Renal pelvis (tissue), 12 donors: ENCODE results near the gene ACER2. TPM values are rescaled to one million over a fixed set of nuclear protein-coding genes. Genes with fewer than 3 reads are reported as not detected.
A peak's percentile ranks its signal among the peaks of the same experiment; 100 is the strongest.
"Not testable (repeated sequence)": the region's sequence is repeated elsewhere in the genome, so short reads cannot be mapped to it uniquely, and the experiment has no call there.

Source experiments
- DNase-seq: peaks from one replicate; pipeline ENCODE4 v3.0.0-alpha.2; 2013
- long read RNA-seq, 16 experiments: transcript quantifications; one replicate each; lab custom pipeline, GENCODE V29; 2026
- polyA plus RNA-seq, 3 donors: library from polyadenylated mRNA; unstranded; fragments of 120-200 nt; gene quantifications; one replicate each; pipeline ENCODE4 v1.2.1, GENCODE V29; 2013; ENCODE audit not compliant: insufficient read length in 3 of 3

ACER2 gene
- polyA plus RNA-seq: 10 to 100 TPM; 11.0 to 15.2 (median 13.9) TPM
- long read RNA-seq, donor 1, transcript ACER2-201 (6 exons, 2,238 nt): major isoform, 5 of 5 reads
- long read RNA-seq, donor 1, partial matches to known transcripts: 0 of 5 reads
- long read RNA-seq, donor 1, other reads (novel, unspliced or antisense): 0 of 5 reads
- long read RNA-seq, donor 2, partial matches to known transcripts: 0 of 1 reads
- long read RNA-seq, donor 2, other reads (novel, unspliced or antisense): 0 of 1 reads
- long read RNA-seq, donor 3, partial matches to known transcripts: 0 of 1 reads
- long read RNA-seq, donor 3, other reads (novel, unspliced or antisense): 0 of 1 reads
- long read RNA-seq, donor 4, partial matches to known transcripts: 0 of 1 reads
- long read RNA-seq, donor 4, other reads (novel, unspliced or antisense): 0 of 1 reads
- long read RNA-seq, donor 5, partial matches to known transcripts: 0 of 3 reads
- long read RNA-seq, donor 5, other reads (novel, unspliced or antisense): 0 of 3 reads
- long read RNA-seq, donor 6, partial matches to known transcripts: 0 of 2 reads
- long read RNA-seq, donor 6, other reads (novel, unspliced or antisense): 0 of 2 reads
- long read RNA-seq, donor 7, transcript ACER2-201 (6 exons, 2,238 nt): major isoform, 15 of 15 reads
- long read RNA-seq, donor 7, partial matches to known transcripts: 0 of 15 reads
- long read RNA-seq, donor 7, other reads (novel, unspliced or antisense): 0 of 15 reads
- long read RNA-seq, donor 8: 0 reads
- long read RNA-seq, donor 9: 0 reads
- long read RNA-seq, donor 10, partial matches to known transcripts: 0 of 2 reads
- long read RNA-seq, donor 10, other reads (novel, unspliced or antisense): 0 of 2 reads
- long read RNA-seq, donor 11: 0 reads
- long read RNA-seq, donor 12, transcript ACER2-201 (6 exons, 2,238 nt): major isoform, 9 of 9 reads
- long read RNA-seq, donor 12, partial matches to known transcripts: 0 of 9 reads
- long read RNA-seq, donor 12, other reads (novel, unspliced or antisense): 0 of 9 reads
- long read RNA-seq, donor 13: 0 reads
- long read RNA-seq, donor 14: 0 reads
- long read RNA-seq, donor 15, partial matches to known transcripts: 17 of 21 reads
- long read RNA-seq, donor 15, other reads (novel, unspliced or antisense): 0 of 21 reads
- long read RNA-seq, donor 16, partial matches to known transcripts: 5 of 8 reads
- long read RNA-seq, donor 16, other reads (novel, unspliced or antisense): 0 of 8 reads

GRCh38 chr9:19408693-19409400 is at the start of gene ACER2:
Gene ACER2, plus strand, starts transcription at chr9:19409009. Its CDS starts 76 bp downstream, at chr9:19409085.
- peak; percentile 90 for DNase-seq

- DNase-seq: no peak
These were observed 39.7 kb upstream of the ACER2 start for GRCh38 chr9:19369107-19369506.

GRCh38 chr9:19371942-19372341 is 36.9 kb upstream of the ACER2 start:
- no peak for DNase-seq

GRCh38 chr9:19372567-19372966 is 36.2 kb upstream of the ACER2 start:
- no peak for DNase-seq

- no peak for DNase-seq
These were observed 35.3 kb upstream of the ACER2 start for GRCh38 chr9:19373527-19373926.

- DNase-seq: no peak
These were observed 33.3 kb upstream of the ACER2 start for GRCh38 chr9:19375538-19375937.

- no peak for DNase-seq
These were observed 31.9 kb upstream of the ACER2 start for GRCh38 chr9:19376931-19377330.

- DNase-seq: no peak
These were observed 30.6 kb upstream of the ACER2 start for GRCh38 chr9:19378164-19378563.

GRCh38 chr9:19378647-19379046 is 30.2 kb upstream of the ACER2 start:
- DNase-seq: no peak

- DNase-seq: no peak
These were observed 29.5 kb upstream of the ACER2 start for GRCh38 chr9:19379283-19379682.

GRCh38 chr9:19379697-19380046 is 29.1 kb upstream of the ACER2 start:
- DNase-seq: peak; percentile 26

- peak; percentile 7 for DNase-seq
These were observed 28.1 kb upstream of the ACER2 start for GRCh38 chr9:19380826-19381075.

- no peak for DNase-seq
These were observed 27.2 kb upstream of the ACER2 start for GRCh38 chr9:19381656-19382055.

- DNase-seq: not testable (repeated sequence)
These were observed 23.6 kb upstream of the ACER2 start for GRCh38 chr9:19385212-19385611.

- DNase-seq: no peak
These were observed 22.9 kb upstream of the ACER2 start for GRCh38 chr9:19385786-19386501.

GRCh38 chr9:19386502-19387044 is 22.2 kb upstream of the ACER2 start:
- no peak for DNase-seq

GRCh38 chr9:19387317-19387716 is 21.5 kb upstream of the ACER2 start:
- no peak for DNase-seq

- not testable (repeated sequence) for DNase-seq
These were observed 19.3 kb upstream of the ACER2 start for GRCh38 chr9:19389539-19389938.

GRCh38 chr9:19397845-19398244 is 11.0 kb upstream of the ACER2 start:
- DNase-seq: no peak

- DNase-seq: not testable (repeated sequence)
These were observed 5.6 kb upstream of the ACER2 start for GRCh38 chr9:19403231-19403630.
